NB4 (cell line): ENCODE data around the gene STH.

Experiments
- DNase-seq: peaks from one replicate; pipeline ENCODE4 v3.0.0; 2010; ENCODE audit warnings: low read depth
- H3K4me3 ChIP-seq: one replicate; pipeline ENCODE4 v1.5.1; 2011; ENCODE audit warnings: mild to moderate bottlenecking, low read depth, low read length, moderate library complexity
- CTCF ChIP-seq: IDR thresholded peaks from one replicate; pipeline ENCODE4 v1.5.1; 2012; ENCODE audit warnings: low read depth, low read length
- MAX ChIP-seq: IDR thresholded peaks from 2 replicates; pipeline ENCODE4 v1.6.1; 2011; ENCODE audit warnings: low read depth, low read length
- MYC ChIP-seq: IDR thresholded peaks from 2 replicates; pipeline ENCODE4 v1.6.1; 2011; ENCODE audit warnings: low read depth, low read length
- POLR2A ChIP-seq: IDR thresholded peaks from 2 replicates; pipeline ENCODE4 v1.6.1; 2011; ENCODE audit warnings: mild to moderate bottlenecking; ENCODE audit not compliant: insufficient read length; ENCODE audit errors: extremely low read depth

STH gene

GRCh38 chr17:46008591-46008990, 9.5 kb downstream of the STH start:
- DNase-seq = no peak
- TF ChIP-seq MYC = no peak
- no peak for TF ChIP-seq MAX
- no peak for TF ChIP-seq POLR2A
- TF ChIP-seq CTCF = no peak
- no peak overlapping the region for H3K4me3 ChIP-seq

- DNase-seq = peak; percentile 46
- no peak overlapping the region for H3K4me3 ChIP-seq
- TF ChIP-seq MAX (no peak), CTCF (no peak), MYC (no peak), POLR2A (no peak)
These were observed 10.9 kb downstream of the STH start for GRCh38 chr17:46009681-46010596.

GRCh38 chr17:46010597-46011186, 11.6 kb downstream of the STH start:
- no peak overlapping the region for H3K4me3 ChIP-seq
- TF ChIP-seq POLR2A (no peak), MYC (no peak), CTCF (no peak), MAX (no peak)
- no peak for DNase-seq

GRCh38 chr17:46011711-46012505, 12.9 kb downstream of the STH start:
- DNase-seq = no peak
- no peak overlapping the region for H3K4me3 ChIP-seq
- TF ChIP-seq MAX = 0 out of 2 replicates have a peak, but pooled peaks have one; percentile 14
- no peak for TF ChIP-seq CTCF
- no peak for TF ChIP-seq POLR2A

- TF ChIP-seq MYC = no peak
- TF ChIP-seq POLR2A = no peak
- TF ChIP-seq CTCF = no peak
- TF ChIP-seq MAX = no peak
- H3K4me3 ChIP-seq = no peak overlapping the region
- no peak for DNase-seq
These were observed 13.5 kb downstream of the STH start for GRCh38 chr17:46012506-46013079.
